Stimulated activated CD4-positive, alpha-beta T cell treated with anti-CD3 and anti-CD28 coated beads, TNF-alpha, amount 100 ng/mL, for 4 hours (primary cell): Measurements from ENCODE around the gene PSMB9.

ENCODE experiments used
- DNase-seq, 3 experiments: peaks; one replicate each; pipeline ENCODE4 v3.0.0-alpha.2; 2020; ENCODE audit warnings: low read depth in 3 of 3

Gene PSMB9

GRCh38 chr6:32905078-32905477, 51.1 kb downstream of the PSMB9 start:
- DNase-seq: no peak

- DNase-seq: no peak
Observed at GRCh38 chr6:32906539-32906938, 52.5 kb downstream of the PSMB9 start.

- DNase-seq: no peak
Observed at GRCh38 chr6:32908897-32909296, 54.9 kb downstream of the PSMB9 start.
